ENCODE measurements around the gene S100A6.
A peak's percentile ranks its signal among the peaks of the same experiment; 100 is the strongest.

- peak; percentile 87 to 95 (median 88) for TF ChIP-seq CTCF (IDR thresholded peaks at IDR 0.05)
- TF ChIP-seq EP300 (IDR thresholded peaks at IDR 0.05), result no peak
- no peak for TF ChIP-seq POLR2A (IDR thresholded peaks at IDR 0.05)
- peak; percentile 39 for TF ChIP-seq POLR2AphosphoS5 (IDR thresholded peaks at IDR 0.05)
These were observed 24.8 kb downstream of the S100A6 start for GRCh38 chr1:153510984-153511410.

All from gastroesophageal sphincter (tissue), 3 donors.